Muscle layer of colon (tissue), 2 donors: ENCODE results near the gene ISL1.
A peak's percentile ranks its signal among the peaks of the same experiment; 100 is the strongest.

Experiments used
- H3K27ac ChIP-seq: one replicate; pipeline ENCODE4 v1.7.0; 2013; ENCODE audit warnings: low read depth, mild to moderate bottlenecking, low read length, moderate library complexity
- H3K27me3 ChIP-seq, 2 donors: one replicate each; pipeline ENCODE4 v1.7.0; 2013; ENCODE audit warnings: low read length in 2 of 2, mild to moderate bottlenecking in 2 of 2; ENCODE audit not compliant: insufficient read depth in 2 of 2, control insufficient read depth in 1 of 2
- H3K36me3 ChIP-seq: one replicate; pipeline ENCODE4 v1.7.0; 2013; ENCODE audit warnings: mild to moderate bottlenecking, low read length; ENCODE audit not compliant: insufficient read depth
- H3K4me1 ChIP-seq: one replicate; pipeline ENCODE4 v1.7.0; 2013; ENCODE audit warnings: mild to moderate bottlenecking, low read length; ENCODE audit not compliant: insufficient read depth
- H3K4me3 ChIP-seq, 2 donors: one replicate each; pipeline ENCODE4 v1.7.0; 2013; ENCODE audit warnings: low read length in 2 of 2, low read depth in 1 of 2, mild to moderate bottlenecking in 1 of 2, moderate library complexity in 1 of 2
- H3K9ac ChIP-seq: one replicate; pipeline ENCODE4 v1.7.0; 2013; ENCODE audit warnings: low read length
- H3K9me3 ChIP-seq: one replicate; pipeline ENCODE4 v1.7.0; 2013; ENCODE audit warnings: mild to moderate bottlenecking, low read length
- donor health status: abdominal sarcoma.
- donor health status: Adenocarcinoma of cecum.

Gene ISL1

GRCh38 chr5:51378448-51379330, 4.6 kb upstream of the ISL1 start:
- peaks cover 50 to 58% of the 10 kb centered on the region in 2 donors for H3K27me3 ChIP-seq

GRCh38 chr5:51379331-51379700, 3.9 kb upstream of the ISL1 start:
- H3K27me3 ChIP-seq, result peaks cover 56 to 64% of the 10 kb centered on the region in 2 donors
- H3K27ac ChIP-seq, result no peak overlapping the region
- H3K9me3 ChIP-seq, result peaks cover 5% of the 10 kb centered on the region
- no peak overlapping the region for H3K4me3 ChIP-seq
- peaks cover 12% of the 10 kb centered on the region for H3K4me1 ChIP-seq
- no peaks in the 10 kb centered on the region for H3K36me3 ChIP-seq
- H3K9ac ChIP-seq, result no peak overlapping the region

More at GRCh38 chr5:51378448-51379330, 4.6 kb upstream of the ISL1 start:
- Histone ChIP-seq H3K27ac (no peak overlapping the region), H3K4me3 (peak overlapping the region in 1 of 2 donors; percentile 1), H3K4me1 (peaks cover 12% of the 10 kb centered on the region), H3K36me3 (no peaks in the 10 kb centered on the region), H3K9ac (no peak overlapping the region), H3K9me3 (peaks cover 5% of the 10 kb centered on the region)

GRCh38 chr5:51380603-51381207, 2.5 kb upstream of the ISL1 start:
- Histone ChIP-seq H3K9me3 (peaks cover 5% of the 10 kb centered on the region), H3K27ac (no peak overlapping the region), H3K9ac (no peak overlapping the region), H3K4me1 (peaks cover 12% of the 10 kb centered on the region), H3K36me3 (no peaks in the 10 kb centered on the region), H3K4me3 (no peak overlapping the region), H3K27me3 (peaks cover 69% of the 10 kb centered on the region in 2 donors)

GRCh38 chr5:51381761-51382474, 1.3 kb upstream of the ISL1 start:
- H3K4me3 ChIP-seq, result peak overlapping the region in 1 of 2 donors; percentile 16

GRCh38 chr5:51382521-51383130, 622 bp upstream of the ISL1 start:
- Histone ChIP-seq H3K9me3 (peaks cover 5% of the 10 kb centered on the region), H3K9ac (no peak overlapping the region), H3K4me1 (peaks cover 12% of the 10 kb centered on the region), H3K27me3 (peaks cover 73 to 81% of the 10 kb centered on the region in 2 donors), H3K4me3 (peak overlapping the region; percentile 41 to 44), H3K27ac (no peak overlapping the region), H3K36me3 (no peaks in the 10 kb centered on the region)

More at GRCh38 chr5:51381761-51382474, 1.3 kb upstream of the ISL1 start:
- Histone ChIP-seq H3K9me3 (peaks cover 5% of the 10 kb centered on the region), H3K4me1 (peaks cover 12% of the 10 kb centered on the region), H3K27me3 (peaks cover 73 to 80% of the 10 kb centered on the region in 2 donors), H3K36me3 (no peaks in the 10 kb centered on the region), H3K9ac (no peak overlapping the region), H3K27ac (no peak overlapping the region)

- Histone ChIP-seq H3K27me3 (peaks cover 72 to 79% of the 10 kb centered on the region in 2 donors), H3K9ac (no peak overlapping the region), H3K9me3 (peaks cover 3% of the 10 kb centered on the region), H3K4me1 (peaks cover under 1% of the 10 kb centered on the region), H3K4me3 (peak overlapping the region in 1 of 2 donors; percentile 41), H3K27ac (no peak overlapping the region), H3K36me3 (no peaks in the 10 kb centered on the region)
Measured at GRCh38 chr5:51384281-51384840, 1.1 kb downstream of the ISL1 start.

GRCh38 chr5:51385216-51385615, 2.0 kb downstream of the ISL1 start:
- H3K36me3 ChIP-seq, result no peaks in the 10 kb centered on the region
- no peak overlapping the region for H3K4me3 ChIP-seq
- H3K9me3 ChIP-seq, result no peaks in the 10 kb centered on the region
- no peak overlapping the region for H3K9ac ChIP-seq
- no peaks in the 10 kb centered on the region for H3K4me1 ChIP-seq
- H3K27ac ChIP-seq, result no peak overlapping the region
- H3K27me3 ChIP-seq, result peaks cover 64 to 86% of the 10 kb centered on the region in 2 donors

- H3K4me3 ChIP-seq, result peak overlapping the region in 1 of 2 donors; percentile 8
- no peaks in the 10 kb centered on the region for H3K9me3 ChIP-seq
- no peak overlapping the region for H3K27ac ChIP-seq
- no peaks in the 10 kb centered on the region for H3K36me3 ChIP-seq
- H3K4me1 ChIP-seq, result no peaks in the 10 kb centered on the region
- H3K27me3 ChIP-seq, result peaks cover 57 to 75% of the 10 kb centered on the region in 2 donors
- H3K9ac ChIP-seq, result no peak overlapping the region
Measured at GRCh38 chr5:51386916-51387883, 4.0 kb downstream of the ISL1 start.

- peaks cover 53 to 72% of the 10 kb centered on the region in 2 donors for H3K27me3 ChIP-seq
Measured at GRCh38 chr5:51387884-51388275, 4.6 kb downstream of the ISL1 start.

More at GRCh38 chr5:51387884-51388275, 4.6 kb downstream of the ISL1 start:
- no peak overlapping the region for H3K4me3 ChIP-seq
- no peak overlapping the region for H3K9ac ChIP-seq
- H3K27ac ChIP-seq, result no peak overlapping the region
- H3K36me3 ChIP-seq, result no peaks in the 10 kb centered on the region
- no peaks in the 10 kb centered on the region for H3K9me3 ChIP-seq
- H3K4me1 ChIP-seq, result no peaks in the 10 kb centered on the region
